Activated CD4-positive, alpha-beta T cell treated with anti-CD3 and anti-CD28 coated beads, Interleukin-2, Interleukin-6, amounts not matched to agents 100 ng/mL and 50 ng/mL, durations not matched to agents 16 hours and 8 hours (primary cell): ENCODE data around the gene EFNA5.

ENCODE experiments used
- DNase-seq: peaks from one replicate; pipeline ENCODE4 v3.0.0-alpha.2; 2020

The EFNA5 gene

DNA sequence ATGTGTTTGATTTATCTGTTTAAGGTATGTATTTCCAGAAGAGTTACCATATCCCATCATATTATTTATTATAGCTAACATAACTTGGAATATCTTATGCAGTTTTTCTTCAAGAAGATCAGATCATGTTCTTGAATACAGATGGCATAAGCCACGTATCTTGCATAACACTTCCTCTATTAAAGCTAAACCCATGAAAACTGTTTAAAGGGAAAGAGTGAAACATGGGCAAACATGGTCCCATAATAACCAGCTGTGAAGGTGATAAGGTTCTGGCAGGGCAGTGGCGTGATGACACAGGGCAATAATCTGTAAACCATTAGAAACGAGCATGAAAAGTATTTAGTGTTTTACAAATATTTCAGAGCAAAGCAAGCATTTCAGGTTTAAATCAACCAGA, 34.2 kb downstream of the EFNA5 start:
- DNase-seq = no peak

DNA sequence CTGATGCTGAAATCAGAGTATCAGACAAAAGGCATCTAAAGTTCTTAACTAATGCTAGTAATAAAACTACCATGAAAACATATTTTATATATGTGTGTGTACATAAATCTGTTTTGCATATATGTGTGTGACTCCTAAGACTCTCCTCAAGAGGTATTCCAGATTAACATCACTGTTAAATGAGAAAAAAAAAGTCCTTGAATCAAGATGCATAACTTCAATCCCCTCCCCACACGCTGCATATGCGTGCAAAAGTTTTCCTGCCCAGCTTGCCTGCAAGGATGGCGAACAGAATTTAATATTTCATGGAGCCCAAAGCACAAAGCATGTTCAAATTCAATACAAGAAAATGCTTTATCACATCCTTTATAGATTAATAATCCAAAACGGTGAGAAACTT, 34.7 kb downstream of the EFNA5 start:
- DNase-seq = no peak

DNA sequence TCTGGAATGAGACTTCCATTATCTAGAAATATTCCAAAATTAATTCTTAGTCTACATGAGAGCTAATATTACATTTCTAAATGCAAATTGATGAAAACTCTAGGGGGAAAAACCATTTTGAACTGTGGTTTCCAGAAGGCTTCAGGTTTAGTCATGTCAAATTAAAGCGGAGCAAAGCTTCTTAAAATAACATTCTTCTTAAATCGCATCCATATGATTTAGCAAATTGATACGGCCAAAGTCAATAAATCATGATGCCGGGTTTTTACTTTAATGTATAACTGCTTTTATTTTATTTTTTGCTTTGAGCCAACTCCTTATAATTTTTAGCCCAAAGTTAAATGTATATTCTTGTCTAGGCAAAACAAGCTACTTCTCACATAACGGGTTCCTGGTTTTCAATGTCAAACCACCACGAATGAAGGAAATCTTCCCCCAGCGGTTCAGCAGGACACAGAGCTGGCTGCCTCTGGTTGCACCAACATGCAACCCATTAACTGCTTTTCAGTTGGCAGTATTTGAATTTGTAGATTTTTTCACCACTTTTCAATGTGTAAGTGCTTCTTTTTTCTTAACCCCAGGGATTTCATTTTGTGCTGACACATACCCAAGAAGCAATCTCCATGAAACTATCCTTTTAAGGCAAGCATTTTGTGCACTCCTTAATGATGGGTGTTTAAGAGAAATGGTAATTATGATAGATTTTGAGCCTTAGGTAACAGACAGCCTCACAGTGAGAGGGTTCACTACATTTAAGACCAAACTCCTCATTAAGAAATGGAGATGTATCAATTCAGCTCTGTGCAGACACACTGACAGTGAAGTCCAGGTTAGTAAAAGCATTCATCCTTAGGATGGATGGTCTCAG, 35.5 kb downstream of the EFNA5 start:
- no peak for DNase-seq

DNA sequence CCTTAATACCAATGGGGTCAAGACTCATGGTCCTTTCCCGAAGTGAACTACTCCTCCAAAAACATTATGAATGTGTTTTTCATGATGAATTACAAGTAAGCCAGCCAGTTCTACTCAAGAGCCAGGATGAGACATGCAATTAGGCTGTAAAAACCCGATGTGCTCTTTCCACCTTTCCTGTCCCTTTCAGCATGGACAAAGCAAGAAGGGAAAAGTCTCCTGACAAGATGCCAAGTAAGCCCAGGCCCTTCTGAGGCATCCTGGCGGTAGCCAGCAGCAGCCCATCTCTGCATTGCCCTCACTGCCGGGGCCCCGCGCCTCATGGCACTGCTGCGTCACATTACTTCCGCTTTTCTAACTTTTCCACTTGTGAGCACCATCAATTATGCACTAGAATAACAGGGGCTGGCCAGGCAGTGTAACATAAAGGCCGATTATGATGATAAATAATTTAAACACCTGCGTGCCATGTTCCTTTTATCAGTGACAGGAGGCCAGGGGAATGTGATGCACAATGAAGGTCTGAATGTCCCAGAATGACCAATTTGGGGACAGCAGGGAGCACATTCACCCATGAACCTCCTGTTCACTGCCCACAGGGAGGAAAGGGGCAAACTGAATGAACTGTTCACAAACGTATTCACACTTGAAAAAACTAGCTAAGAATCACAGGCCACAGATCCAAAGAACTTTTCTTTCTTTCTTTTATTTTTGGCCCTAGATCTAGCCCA, 37.4 kb downstream of the EFNA5 start:
- no peak for DNase-seq

- no peak for DNase-seq
Measured at GRCh38 chr5:107631805-107632362, 38.9 kb downstream of the EFNA5 start.

DNA sequence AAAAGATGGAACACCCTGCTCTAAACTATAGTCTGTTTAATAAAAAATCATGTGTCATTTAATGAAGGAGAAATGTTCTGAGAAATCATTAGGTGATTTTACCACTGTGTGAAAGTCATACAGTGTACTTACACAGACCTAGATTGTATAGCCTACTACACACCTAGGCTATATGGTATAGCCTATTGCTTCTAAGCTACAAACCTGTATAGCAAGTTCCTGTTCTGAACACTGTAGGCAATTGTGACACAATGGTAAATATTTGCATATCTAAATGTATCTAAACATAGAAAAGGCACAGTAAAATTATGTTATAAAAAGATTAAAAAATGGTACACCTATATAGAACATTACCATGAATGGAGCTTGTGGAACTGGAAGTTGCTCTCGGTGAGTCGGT, 40.6 kb downstream of the EFNA5 start:
- DNase-seq = no peak

GRCh38 chr5:107624235-107624634, 46.5 kb downstream of the EFNA5 start:
- DNase-seq = no peak

- no peak for DNase-seq
Measured at GRCh38 chr5:107621089-107621488, 49.6 kb downstream of the EFNA5 start.

- DNase-seq = no peak
Measured at GRCh38 chr5:107619781-107620180, 51.0 kb downstream of the EFNA5 start.

- no peak for DNase-seq
Measured at GRCh38 chr5:107618242-107618641, 52.5 kb downstream of the EFNA5 start.

- DNase-seq = no peak
Measured at GRCh38 chr5:107617052-107617451, 53.7 kb downstream of the EFNA5 start.

GRCh38 chr5:107616213-107616612, 54.5 kb downstream of the EFNA5 start:
- no peak for DNase-seq

DNA sequence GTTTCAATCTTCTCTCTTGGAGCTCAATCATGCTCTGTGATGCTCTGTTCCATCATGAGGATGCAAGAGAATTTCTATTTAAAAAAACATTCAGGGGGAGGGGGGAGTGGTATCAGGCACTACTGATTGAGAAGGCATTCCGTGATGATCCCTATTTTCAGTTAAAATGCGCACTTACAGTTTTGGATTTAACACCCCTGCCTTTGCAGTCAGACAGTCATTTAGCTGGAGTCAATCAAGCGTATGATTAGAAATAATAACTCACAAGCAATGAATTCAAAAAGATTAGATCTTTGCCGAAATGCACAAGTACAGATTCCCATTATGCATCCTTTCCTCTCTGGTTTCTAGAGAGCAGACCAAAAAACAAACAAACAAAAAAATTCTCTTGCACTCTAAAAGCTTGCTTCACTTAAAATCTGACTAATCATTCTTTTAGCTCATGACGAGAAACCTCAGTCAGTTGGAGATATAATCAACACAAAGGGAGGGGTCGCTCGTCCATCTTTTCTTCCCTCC, 55.4 kb downstream of the EFNA5 start:
- DNase-seq = no peak

DNA sequence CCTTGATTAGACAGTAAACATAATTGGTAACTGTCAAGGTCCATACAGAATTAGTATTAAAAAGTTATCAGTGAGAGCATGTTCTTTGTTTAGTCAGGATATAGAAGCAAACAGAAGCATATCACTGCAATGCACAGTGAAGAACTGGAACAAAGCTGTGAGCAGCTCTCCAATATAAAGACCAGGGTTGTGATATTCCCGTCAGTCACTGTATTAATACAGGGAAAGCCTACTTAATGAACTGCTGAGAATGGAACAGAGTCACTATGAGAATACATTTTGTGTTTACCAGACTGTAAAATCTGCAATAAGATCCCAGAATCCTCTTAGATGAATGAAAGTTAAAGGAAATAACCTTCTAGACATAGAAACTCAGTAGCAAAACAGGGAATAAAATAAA, 58.2 kb downstream of the EFNA5 start:
- no peak for DNase-seq

DNA sequence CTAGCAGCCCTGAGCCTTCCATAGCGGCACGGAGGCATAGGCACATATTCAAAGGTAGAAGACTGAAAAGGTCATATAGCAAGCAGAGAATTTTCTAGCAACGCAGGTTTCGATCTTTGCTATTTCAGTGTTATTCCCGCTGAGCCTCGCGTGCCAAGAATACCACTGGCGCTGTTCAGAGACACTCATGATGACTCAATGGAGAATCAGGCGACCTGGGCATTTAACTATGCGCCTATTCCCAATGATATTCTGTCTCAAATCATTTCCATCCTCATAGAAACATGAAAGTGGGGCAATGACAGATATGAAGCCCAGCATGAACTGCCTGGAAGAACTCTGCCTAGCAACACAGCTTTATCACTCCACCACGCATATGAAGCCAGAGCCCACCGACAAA, 59.9 kb downstream of the EFNA5 start:
- DNase-seq = no peak

DNA sequence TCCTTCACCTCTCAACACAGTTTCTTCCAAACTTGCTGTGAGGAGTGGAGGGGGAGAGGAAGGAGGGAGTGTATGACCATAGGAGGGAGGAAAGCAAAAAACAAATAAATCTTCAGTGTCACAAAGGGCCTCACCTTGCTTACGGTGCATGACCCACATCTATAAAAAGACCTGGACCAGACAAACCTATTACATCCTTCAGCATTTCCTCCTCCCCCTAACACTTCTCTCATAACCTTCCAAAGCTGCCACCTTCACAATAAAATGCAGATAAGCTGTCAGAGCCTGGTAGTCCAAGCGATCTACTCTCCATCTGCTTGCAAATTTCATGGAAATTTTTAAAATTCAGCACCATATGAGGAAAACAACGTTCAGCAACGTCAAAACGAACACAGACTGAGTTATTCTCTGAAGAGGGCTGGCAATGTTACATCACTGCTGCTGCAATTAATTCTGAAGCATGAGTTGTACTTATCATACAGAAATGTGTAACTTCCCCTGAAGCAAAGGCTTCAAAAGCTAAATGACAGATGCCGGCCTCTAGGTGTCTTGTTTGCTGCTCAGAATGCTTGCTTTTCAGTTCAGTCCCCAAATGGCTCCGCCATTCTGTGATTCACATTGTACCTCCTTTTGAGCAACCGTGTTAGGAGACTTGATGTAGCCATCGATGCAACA, 62.9 kb downstream of the EFNA5 start:
- DNase-seq = no peak

GRCh38 chr5:107607196-107607595, 63.5 kb downstream of the EFNA5 start:
- DNase-seq = no peak

- no peak for DNase-seq
Measured at GRCh38 chr5:107605596-107606125, 65.1 kb downstream of the EFNA5 start.

GRCh38 chr5:107604990-107605389, 65.7 kb downstream of the EFNA5 start:
- no peak for DNase-seq

- DNase-seq = no peak
Measured at GRCh38 chr5:107604146-107604910, 66.4 kb downstream of the EFNA5 start.

- no peak for DNase-seq
Measured at GRCh38 chr5:107603349-107603748, 67.4 kb downstream of the EFNA5 start.

- no peak for DNase-seq
Measured at GRCh38 chr5:107602896-107603295, 67.8 kb downstream of the EFNA5 start.
